ENCODE data around the gene FAM3B.
"Not testable (repeated sequence)": the region's sequence is repeated elsewhere in the genome, so short reads cannot be mapped to it uniquely, and the experiment has no call there.

Gene FAM3B

DNA sequence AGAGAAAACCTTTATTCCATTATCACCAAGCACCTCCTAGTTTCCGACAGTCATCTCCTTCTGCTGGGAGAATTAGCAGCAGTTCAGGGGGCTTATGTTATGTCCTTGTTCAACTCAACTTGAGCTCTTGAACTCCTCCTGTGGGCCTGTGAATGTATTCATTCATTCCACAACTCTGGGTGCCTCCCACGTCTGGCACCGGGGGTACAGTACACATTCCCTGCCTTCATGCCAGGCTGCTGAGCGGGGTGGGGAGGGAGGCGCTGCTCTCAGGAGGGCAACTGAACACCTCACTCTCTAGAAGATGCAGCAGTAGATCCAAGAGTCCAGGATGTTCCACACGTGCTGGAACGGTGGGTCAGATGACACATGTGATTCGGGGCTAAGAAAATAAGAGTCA, 40.9 kb downstream of the FAM3B start:
- Histone ChIP-seq H3K9ac (ENCODE audit: insufficient read length, low read depth) (no peak overlapping the region), H3K4me3 (ENCODE audit: insufficient read length, low read depth) (no peak overlapping the region), H3K4me1 (ENCODE audit: insufficient read depth, insufficient read length) (peaks cover 3% of the 10 kb centered on the region), H3K9me3 (ENCODE audit: insufficient read depth, low read length) (no peaks in the 10 kb centered on the region), H3K36me3 (ENCODE audit: insufficient read depth, insufficient read length, low read length) (no peaks in the 10 kb centered on the region), H3K27me3 (ENCODE audit: insufficient read depth, insufficient read length) (no peaks in the 10 kb centered on the region)
- no peak for DNase-seq (ENCODE audit: low read depth, low spot score)
- TF ChIP-seq YY1 (IDR thresholded peaks at IDR 0.05; ENCODE audit: insufficient read depth, insufficient read length) (no peak), SUZ12 (IDR thresholded peaks at IDR 0.05; ENCODE audit: extremely low read depth, insufficient read depth, insufficient read length) (no peak)

DNA sequence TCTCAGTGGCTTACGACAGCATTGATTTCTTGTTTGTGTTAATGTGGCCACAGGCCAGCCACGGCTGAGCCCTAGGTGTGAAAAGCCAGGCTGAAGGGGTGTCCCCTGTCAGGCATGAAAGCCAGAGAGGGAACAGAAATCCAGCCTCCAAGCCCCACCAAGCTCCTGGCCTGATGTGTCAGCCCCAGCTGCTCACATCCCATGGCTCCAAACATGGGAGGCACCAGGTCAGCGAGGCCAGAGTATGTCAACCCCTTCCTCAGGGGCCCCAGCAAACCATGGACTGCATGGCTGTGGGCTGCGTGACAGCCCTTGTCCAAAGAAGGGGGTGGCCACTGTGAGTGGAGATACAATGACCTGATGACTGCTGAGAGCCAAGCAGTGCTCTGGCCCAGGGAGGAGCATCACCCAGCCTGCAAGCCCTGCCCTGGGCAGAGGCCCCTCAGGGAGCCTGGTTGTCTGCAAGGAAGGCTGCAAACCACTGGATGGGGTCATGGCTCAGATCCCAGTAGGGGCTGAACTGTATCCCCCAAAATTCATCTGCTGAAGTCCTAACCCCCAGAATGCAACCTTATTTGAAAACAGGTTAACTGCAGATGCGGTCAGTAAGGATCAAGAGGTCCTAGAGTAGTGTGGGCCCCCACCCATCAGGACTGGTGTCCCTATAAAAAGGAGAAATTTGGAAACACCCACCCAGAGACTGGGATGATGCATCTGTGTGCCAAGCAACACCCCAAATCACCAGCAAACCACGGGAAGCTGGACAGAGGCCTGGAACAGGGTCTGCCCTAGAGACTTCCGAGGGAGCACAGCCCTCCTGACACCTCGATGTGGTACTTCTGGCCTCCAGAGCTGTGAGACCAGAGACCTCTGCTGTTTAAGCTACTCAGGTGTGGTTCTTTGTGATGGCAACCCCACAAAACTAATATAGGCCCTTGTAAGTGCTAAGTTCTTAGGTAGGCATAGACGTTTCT, 41.9 kb downstream of the FAM3B start:
- Histone ChIP-seq H3K4me3 (ENCODE audit: insufficient read length, low read depth) (no peak overlapping the region), H3K36me3 (ENCODE audit: insufficient read depth, insufficient read length, low read length) (no peaks in the 10 kb centered on the region), H3K9ac (ENCODE audit: insufficient read length, low read depth) (no peak overlapping the region), H3K9me3 (ENCODE audit: insufficient read depth, low read length) (no peaks in the 10 kb centered on the region), H3K4me1 (ENCODE audit: insufficient read depth, insufficient read length) (peaks cover 3% of the 10 kb centered on the region), H3K27me3 (ENCODE audit: insufficient read depth, insufficient read length) (no peaks in the 10 kb centered on the region)
- TF ChIP-seq SUZ12 (IDR thresholded peaks at IDR 0.05; ENCODE audit: extremely low read depth, insufficient read depth, insufficient read length) (no peak), YY1 (IDR thresholded peaks at IDR 0.05; ENCODE audit: insufficient read depth, insufficient read length) (no peak), ZNF274 (IDR thresholded peaks at IDR 0.05; ENCODE audit: low read depth, low read length) (no peak)
- DNase-seq (ENCODE audit: low read depth, low spot score), result no peak

DNA sequence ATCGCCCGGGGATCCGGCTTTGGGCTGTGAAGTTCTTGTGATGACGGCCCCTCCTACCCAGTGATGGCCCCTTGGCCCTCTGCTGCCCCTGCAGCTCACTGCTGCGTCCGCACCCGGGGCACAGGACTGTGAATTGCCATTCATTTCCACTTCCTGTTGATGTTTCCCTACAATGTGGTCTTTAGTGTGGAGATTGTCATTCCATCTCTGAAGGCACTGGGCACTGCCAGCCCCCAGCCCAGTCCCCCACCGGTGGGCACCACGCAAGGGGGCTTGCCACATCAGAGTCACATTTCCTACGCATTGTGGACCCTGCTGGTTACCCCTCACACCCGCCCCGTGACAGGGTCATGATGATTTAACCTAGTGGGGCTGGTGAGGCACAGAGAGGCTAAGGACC, 42.7 kb downstream of the FAM3B start:
- Histone ChIP-seq H3K9me3 (ENCODE audit: insufficient read depth, low read length) (no peaks in the 10 kb centered on the region), H3K36me3 (ENCODE audit: insufficient read depth, insufficient read length, low read length) (no peaks in the 10 kb centered on the region), H3K4me3 (ENCODE audit: insufficient read length, low read depth) (no peak overlapping the region), H3K4me1 (ENCODE audit: insufficient read depth, insufficient read length) (peaks cover 3% of the 10 kb centered on the region), H3K9ac (ENCODE audit: insufficient read length, low read depth) (no peak overlapping the region), H3K27me3 (ENCODE audit: insufficient read depth, insufficient read length) (no peaks in the 10 kb centered on the region)
- no peak for DNase-seq (ENCODE audit: low read depth, low spot score)
- TF ChIP-seq YY1 (IDR thresholded peaks at IDR 0.05; ENCODE audit: insufficient read depth, insufficient read length) (no peak), ZNF274 (IDR thresholded peaks at IDR 0.05; ENCODE audit: low read depth, low read length) (no peak), SUZ12 (IDR thresholded peaks at IDR 0.05; ENCODE audit: extremely low read depth, insufficient read depth, insufficient read length) (no peak)

DNA sequence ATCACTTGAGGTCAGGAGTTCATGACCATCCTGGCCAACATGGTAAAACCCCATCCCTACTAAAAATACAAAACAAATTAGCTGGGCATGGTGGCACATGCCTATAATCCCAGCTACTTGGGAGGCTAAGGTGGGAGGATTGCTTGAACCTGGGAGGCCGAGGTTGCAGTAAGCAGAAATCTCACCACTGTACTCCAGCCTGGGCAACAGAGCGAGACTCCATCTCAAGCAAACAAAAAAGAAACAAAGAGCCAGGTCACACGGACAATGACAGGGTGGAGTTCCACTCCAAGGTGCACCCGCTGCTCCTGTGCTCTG, 43.1 kb downstream of the FAM3B start:
- DNase-seq (ENCODE audit: low read depth, low spot score); H3K27me3 ChIP-seq (ENCODE audit: insufficient read depth, insufficient read length); H3K9me3 ChIP-seq (ENCODE audit: insufficient read depth, low read length); H3K9ac ChIP-seq (ENCODE audit: insufficient read length, low read depth); H3K36me3 ChIP-seq (ENCODE audit: insufficient read depth, insufficient read length, low read length); H3K4me3 ChIP-seq (ENCODE audit: insufficient read length, low read depth); H3K4me1 ChIP-seq (ENCODE audit: insufficient read depth, insufficient read length): not testable (repeated sequence)

DNA sequence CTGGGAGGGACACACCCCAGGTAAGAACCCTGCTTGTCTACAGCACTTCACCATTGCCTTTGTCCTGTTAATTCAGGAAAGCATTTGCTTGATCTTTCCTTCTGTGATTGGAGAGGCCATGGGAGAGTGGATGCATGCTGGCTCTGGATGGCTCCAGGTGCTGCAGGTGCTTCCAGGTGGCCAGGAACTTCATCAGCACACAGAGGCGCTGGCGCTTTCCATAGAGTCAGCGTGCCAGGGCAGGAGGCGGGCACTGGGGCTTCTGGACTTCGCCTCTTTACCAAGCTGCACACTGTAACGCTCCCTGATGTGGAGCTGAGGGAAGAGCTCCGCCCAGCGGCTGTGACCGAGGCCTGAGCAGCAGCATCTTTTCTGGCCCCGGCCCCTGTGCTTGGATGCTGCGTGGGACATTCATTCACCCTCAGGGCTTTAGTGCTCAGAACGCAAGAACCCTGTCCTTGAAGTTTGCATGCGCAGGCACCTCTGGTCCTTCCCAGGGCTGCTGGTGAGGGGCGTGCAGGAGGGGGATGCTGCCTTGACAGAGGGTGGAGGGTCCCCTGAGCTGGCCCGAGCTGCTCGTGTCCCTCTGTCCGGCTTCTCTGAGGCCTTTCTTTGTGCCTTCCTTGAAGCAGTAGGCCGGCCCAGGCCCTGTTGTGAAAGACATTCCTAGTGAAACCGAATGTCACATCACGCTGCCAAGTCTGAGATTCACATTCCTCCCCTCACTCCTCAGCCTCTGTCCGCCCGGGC, 43.6 kb downstream of the FAM3B start:
- DNase-seq (ENCODE audit: low read depth, low spot score), result no peak
- no peak overlapping the region for H3K9ac ChIP-seq (ENCODE audit: insufficient read length, low read depth)
- no peaks in the 10 kb centered on the region for H3K36me3 ChIP-seq (ENCODE audit: insufficient read depth, insufficient read length, low read length)
- no peaks in the 10 kb centered on the region for H3K27me3 ChIP-seq (ENCODE audit: insufficient read depth, insufficient read length)
- peaks cover 3% of the 10 kb centered on the region for H3K4me1 ChIP-seq (ENCODE audit: insufficient read depth, insufficient read length)
- H3K9me3 ChIP-seq (ENCODE audit: insufficient read depth, low read length), result no peaks in the 10 kb centered on the region
- no peak overlapping the region for H3K4me3 ChIP-seq (ENCODE audit: insufficient read length, low read depth)
- TF ChIP-seq YY1 (IDR thresholded peaks at IDR 0.05; ENCODE audit: insufficient read depth, insufficient read length) (no peak), SUZ12 (IDR thresholded peaks at IDR 0.05; ENCODE audit: extremely low read depth, insufficient read depth, insufficient read length) (no peak), ZNF274 (IDR thresholded peaks at IDR 0.05; ENCODE audit: low read depth, low read length) (no peak)

DNA sequence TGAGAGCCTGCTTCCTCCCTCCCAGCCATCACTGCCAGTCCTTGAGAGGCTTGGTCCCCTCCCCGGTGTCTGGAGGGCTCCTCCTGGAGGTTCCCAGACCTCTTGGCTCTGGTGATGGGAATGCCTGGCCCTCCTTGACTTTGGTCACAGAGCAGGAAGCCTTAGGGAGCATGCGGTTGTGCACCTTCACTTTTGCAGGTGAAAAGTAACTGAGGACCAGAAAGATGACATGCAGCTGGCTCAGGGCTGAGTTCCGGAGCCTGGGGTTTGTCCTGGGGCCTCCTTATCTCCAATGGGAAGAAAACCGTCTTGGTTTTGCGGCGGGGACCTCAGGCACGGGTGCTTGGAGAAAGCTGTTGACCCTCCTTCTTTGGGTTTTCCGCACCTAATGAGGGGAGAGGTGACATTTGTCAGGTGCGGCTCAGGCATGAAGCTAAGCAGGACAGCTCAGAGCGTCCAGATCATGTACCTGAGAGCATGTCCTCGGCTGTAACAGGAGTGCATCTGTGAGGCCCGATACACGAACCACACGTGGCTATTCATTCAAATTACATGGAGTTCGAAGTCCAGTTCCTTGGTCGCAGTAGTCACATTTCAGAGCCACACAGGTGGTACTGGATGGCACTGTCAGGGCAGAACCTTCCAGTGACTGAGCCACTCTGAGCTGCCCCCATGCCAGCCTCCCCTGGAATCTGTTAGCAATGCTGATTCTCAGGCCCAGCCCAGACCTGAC, 44.6 kb downstream of the FAM3B start:
- TF ChIP-seq SUZ12 (IDR thresholded peaks at IDR 0.05; ENCODE audit: extremely low read depth, insufficient read depth, insufficient read length), result no peak
- no peak for TF ChIP-seq YY1 (IDR thresholded peaks at IDR 0.05; ENCODE audit: insufficient read depth, insufficient read length)
- no peak for TF ChIP-seq ZNF274 (IDR thresholded peaks at IDR 0.05; ENCODE audit: low read depth, low read length)
- no peaks in the 10 kb centered on the region for H3K36me3 ChIP-seq (ENCODE audit: insufficient read depth, insufficient read length, low read length)
- no peak overlapping the region for H3K4me3 ChIP-seq (ENCODE audit: insufficient read length, low read depth)
- DNase-seq (ENCODE audit: low read depth, low spot score), result no peak
- no peak overlapping the region for H3K9ac ChIP-seq (ENCODE audit: insufficient read length, low read depth)
- no peaks in the 10 kb centered on the region for H3K27me3 ChIP-seq (ENCODE audit: insufficient read depth, insufficient read length)
- H3K4me1 ChIP-seq (ENCODE audit: insufficient read depth, insufficient read length), result peaks cover 3% of the 10 kb centered on the region
- no peaks in the 10 kb centered on the region for H3K9me3 ChIP-seq (ENCODE audit: insufficient read depth, low read length)

Measured in NT2/D1 (cell line).